GM06990 (cell line): ENCODE results near the gene C2CD4C.

ENCODE experiments used
- DNase-seq: peaks from one replicate; pipeline ENCODE4 v3.0.0-alpha.2; 2011; ENCODE audit not compliant: insufficient read length; ENCODE audit errors: extremely low read depth
- H3K27me3 ChIP-seq: replicated peaks from 2 replicates; pipeline ENCODE4 v1.6.0; 2011; ENCODE audit warnings: low read length; ENCODE audit not compliant: control insufficient read depth, insufficient read depth
- H3K36me3 ChIP-seq: 2 replicates; pipeline ENCODE4 v1.5.1; 2011; ENCODE audit warnings: low read length; ENCODE audit not compliant: control insufficient read depth, insufficient read depth
- H3K4me3 ChIP-seq: replicated peaks from 2 replicates; pipeline ENCODE4 v1.5.1; 2011; ENCODE audit warnings: low read depth, mild to moderate bottlenecking, control low read depth, low read length
- TF ChIP-seq, protein P1 (sequence below): IDR thresholded peaks from 2 replicates; pipeline ENCODE4 v1.5.1; 2011; ENCODE audit warnings: low read length, control low read depth, mild to moderate bottlenecking, inconsistent platforms; ENCODE audit not compliant: insufficient read depth, poor library complexity, severe bottlenecking

C2CD4C gene

DNA sequence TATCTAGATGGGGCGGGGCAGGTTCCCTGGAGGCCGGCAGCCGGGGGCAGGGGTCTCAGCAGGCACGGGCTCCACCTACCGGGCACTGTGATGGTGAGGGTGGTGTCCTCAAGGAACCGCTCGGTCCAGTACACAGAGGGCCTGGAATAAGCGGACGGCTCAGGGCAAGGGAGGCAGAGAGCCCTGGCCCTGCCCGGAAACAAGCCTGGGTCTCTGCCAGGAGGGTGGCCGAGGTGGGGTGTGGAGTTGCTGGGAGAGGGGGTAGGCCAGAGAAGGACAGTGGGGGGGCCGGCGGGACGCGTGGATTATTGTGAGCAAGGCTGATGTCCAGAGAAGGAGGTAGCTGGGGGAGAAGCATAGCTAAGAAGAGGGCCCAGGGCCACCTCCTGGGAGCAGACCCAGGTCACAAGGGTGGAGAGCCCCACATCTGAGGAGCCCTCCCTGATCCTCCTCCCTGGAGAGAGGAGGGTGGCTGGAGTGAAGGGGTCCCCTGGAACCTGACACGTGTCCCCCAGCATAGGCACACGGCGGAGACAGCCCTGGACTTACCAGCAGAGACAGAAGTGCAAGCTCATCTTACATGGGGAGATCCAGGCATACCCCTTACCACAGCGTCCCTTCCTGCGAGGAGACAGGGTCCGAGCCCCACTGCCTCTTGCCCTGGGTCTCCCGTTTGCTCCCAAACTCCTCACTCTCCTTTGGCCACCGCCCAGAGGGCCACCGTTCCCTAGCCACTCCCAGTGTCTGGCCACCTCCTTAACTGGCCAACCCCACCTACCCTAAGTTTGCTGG lies 35.4 kb downstream of the C2CD4C start:
- Histone ChIP-seq H3K36me3 (no peaks in the 10 kb centered on the region), H3K4me3 (no peak overlapping the region), H3K27me3 (no peaks in the 10 kb centered on the region)
- TF ChIP-seq, protein P1, sequence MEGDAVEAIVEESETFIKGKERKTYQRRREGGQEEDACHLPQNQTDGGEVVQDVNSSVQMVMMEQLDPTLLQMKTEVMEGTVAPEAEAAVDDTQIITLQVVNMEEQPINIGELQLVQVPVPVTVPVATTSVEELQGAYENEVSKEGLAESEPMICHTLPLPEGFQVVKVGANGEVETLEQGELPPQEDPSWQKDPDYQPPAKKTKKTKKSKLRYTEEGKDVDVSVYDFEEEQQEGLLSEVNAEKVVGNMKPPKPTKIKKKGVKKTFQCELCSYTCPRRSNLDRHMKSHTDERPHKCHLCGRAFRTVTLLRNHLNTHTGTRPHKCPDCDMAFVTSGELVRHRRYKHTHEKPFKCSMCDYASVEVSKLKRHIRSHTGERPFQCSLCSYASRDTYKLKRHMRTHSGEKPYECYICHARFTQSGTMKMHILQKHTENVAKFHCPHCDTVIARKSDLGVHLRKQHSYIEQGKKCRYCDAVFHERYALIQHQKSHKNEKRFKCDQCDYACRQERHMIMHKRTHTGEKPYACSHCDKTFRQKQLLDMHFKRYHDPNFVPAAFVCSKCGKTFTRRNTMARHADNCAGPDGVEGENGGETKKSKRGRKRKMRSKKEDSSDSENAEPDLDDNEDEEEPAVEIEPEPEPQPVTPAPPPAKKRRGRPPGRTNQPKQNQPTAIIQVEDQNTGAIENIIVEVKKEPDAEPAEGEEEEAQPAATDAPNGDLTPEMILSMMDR: no peak
- DNase-seq: no peak

DNA sequence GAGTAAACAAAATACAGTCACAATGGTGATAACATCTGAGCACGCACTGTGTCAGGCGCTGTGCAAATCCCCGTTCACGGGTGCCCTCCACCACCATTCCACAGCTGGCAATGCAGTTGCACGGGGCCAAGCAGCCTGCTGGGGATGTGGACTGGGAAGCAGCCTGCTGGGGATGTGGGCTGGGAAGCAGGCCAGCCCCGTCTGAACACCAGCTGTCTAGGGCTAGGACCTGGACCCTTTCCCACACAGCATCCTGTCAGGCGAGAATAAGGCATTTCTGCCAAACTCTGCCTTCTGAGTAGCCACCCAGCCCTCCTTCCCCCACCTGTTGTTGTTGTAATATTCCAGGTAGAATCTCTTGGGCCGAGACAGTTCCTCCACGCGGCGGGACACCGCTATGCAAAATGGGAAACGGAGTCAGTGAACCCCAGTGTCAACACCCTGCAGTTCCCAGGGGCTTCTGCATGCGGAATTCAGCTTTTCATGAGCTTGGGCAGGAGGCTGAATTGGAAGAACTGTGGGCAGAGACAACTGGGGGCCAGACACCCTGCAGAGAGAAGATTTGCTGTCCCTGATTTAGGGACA lies 36.5 kb downstream of the C2CD4C start:
- DNase-seq: no peak
- Histone ChIP-seq H3K27me3 (no peaks in the 10 kb centered on the region), H3K4me3 (no peak overlapping the region), H3K36me3 (no peaks in the 10 kb centered on the region)
- TF ChIP-seq, protein P1: no peak

DNA sequence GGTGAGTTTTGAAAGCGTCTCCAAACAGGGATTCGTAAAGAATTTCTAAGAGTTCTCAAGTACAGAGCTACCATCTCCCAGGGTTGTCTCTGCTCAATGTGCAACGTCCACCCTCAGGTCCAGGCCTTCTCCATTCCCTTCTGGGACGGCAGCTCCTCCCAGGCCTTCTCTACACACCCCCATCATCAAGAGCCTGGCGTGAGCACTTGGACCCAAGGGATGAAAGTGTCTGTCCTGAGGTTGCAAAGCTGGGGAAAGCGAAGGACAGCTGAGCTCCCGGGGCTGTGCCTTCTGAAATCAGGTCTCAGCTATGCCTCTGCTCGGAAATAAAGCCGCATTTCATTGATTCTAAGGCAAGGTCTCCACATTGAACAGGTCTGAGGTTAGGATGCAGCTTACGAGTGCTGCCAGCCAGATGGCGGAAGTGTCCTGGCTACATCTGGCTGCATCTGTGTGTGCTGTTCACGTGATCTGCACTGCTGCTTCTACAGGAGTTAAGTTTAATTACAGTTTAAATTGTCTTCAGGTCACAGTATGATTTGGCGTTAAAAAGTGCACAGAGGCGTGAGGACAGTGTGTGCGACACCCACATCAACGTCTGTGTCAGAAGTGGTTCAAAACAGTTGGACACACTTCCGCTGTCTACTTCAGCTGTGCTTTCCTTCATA lies 37.3 kb downstream of the C2CD4C start:
- DNase-seq: no peak
- H3K4me3 ChIP-seq: no peak overlapping the region
- TF ChIP-seq, protein P1: no peak
- H3K27me3 ChIP-seq: no peaks in the 10 kb centered on the region
- no peaks in the 10 kb centered on the region for H3K36me3 ChIP-seq

DNA sequence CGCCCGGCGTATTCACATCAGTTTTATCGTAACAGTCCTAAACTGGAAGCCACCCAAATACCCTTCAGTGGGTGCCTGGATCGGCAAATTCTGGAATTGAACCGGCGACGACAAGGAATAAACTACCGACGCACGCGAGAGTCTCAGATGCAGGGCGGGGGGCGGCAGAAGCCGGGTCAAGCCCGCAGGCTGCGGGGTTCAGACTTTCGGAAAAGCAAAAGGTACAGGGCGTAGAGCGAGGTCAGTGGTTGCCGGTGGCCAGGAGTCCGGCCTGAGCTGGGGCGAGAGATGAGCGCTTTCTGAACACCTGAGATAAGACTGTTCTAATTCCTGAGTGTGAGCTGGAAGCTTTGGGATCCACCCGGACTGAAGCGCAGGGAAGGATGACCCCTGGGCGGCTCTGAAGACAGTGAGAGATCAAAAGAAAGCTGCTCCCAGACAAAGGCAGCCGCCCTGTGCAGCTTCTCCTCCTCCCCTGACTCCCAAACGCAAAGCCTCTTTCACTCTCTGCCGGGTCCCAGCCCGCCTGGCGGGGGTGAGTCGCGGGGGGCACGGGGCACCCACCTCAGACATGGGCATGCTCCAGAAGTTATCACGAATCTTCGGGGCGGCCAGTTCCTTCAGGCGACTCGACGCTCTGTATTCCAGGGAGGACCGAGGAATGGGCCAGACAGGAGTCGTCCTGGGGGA lies 38.2 kb downstream of the C2CD4C start:
- no peaks in the 10 kb centered on the region for H3K27me3 ChIP-seq
- DNase-seq: no peak
- TF ChIP-seq, protein P1: no peak
- no peaks in the 10 kb centered on the region for H3K36me3 ChIP-seq
- no peak overlapping the region for H3K4me3 ChIP-seq

DNA sequence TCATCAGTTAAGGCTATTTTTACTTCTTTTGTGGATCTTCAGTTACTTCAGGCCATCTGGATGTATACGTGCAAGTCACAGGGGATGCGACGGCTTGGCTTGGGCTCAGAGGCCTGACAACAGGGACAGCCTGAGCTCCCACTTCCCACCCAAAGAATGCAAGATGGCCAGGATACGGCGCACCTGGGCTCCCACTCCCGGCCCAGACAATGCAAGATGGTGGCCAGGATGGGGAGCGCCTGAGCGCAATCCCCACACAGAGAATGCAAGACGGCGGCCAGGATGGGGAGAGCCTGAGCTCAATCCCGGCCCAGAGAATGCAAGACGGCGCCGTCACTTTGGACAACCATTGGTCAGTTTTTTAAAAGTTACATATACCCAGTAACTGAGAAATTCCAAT lies 39.1 kb downstream of the C2CD4C start:
- H3K36me3 ChIP-seq: no peaks in the 10 kb centered on the region
- no peak for DNase-seq
- TF ChIP-seq, protein P1: no peak
- H3K4me3 ChIP-seq: no peak overlapping the region
- H3K27me3 ChIP-seq: no peaks in the 10 kb centered on the region
